Right lobe of liver (tissue), 6 donors: ENCODE data around the gene ZNF816. TPM values are rescaled to one million over a fixed set of nuclear protein-coding genes. Genes with fewer than 3 reads are reported as not detected.

Experiments used
- ATAC-seq, 4 donors: fragments of 200-7000 bp; cut with Tn5 transposase; one replicate each; pipeline ENCODE4 v1.9.1; 2020; ENCODE audit warnings: mild to moderate bottlenecking in 4 of 4, moderate library complexity in 4 of 4
- DNase-seq, 3 donors: peaks; one replicate each; pipeline ENCODE4 v3.0.0-alpha.2; 2020
- H3K27ac ChIP-seq, 3 donors: fragments of 200-600 bp; one replicate each; pipeline ENCODE4 v1.8.0; 2022
- H3K27me3 ChIP-seq, 2 donors: fragments of 200-600 bp; one replicate each; pipeline ENCODE4 v1.8.0; 2022
- H3K36me3 ChIP-seq, 4 donors: fragments of 200-600 bp; sonication (generic) in 1 of 4; one replicate each; pipeline versions ENCODE4 v1.5.1 to v1.8.0; 2017 to 2022; ENCODE audit warnings: control low read depth in 1 of 4
- H3K4me1 ChIP-seq, 4 donors: fragments of 200-600 bp; sonication (generic) in 1 of 4; one replicate each; pipeline versions ENCODE4 v1.5.1 to v1.8.0; 2017 to 2022; ENCODE audit warnings: control low read depth in 1 of 4
- H3K4me3 ChIP-seq, 3 donors: fragments of 200-600 bp; one replicate each; pipeline ENCODE4 v1.8.0; 2022
- H3K9me3 ChIP-seq, 4 donors: fragments of 200-600 bp; sonication (generic) in 1 of 4; one replicate each; pipeline versions ENCODE4 v1.5.1 to v1.8.0; 2017 to 2022; ENCODE audit warnings: control low read depth in 1 of 4
- CTCF ChIP-seq, 4 donors: fragments of 200-600 bp in 3 of 4; fragments of 450-650 bp in 1 of 4; IDR thresholded peaks; one replicate each; pipeline versions ENCODE4 v1.5.1 to v1.8.0; 2016 to 2022; ENCODE audit warnings: antibody characterized with exemption in 4 of 4, mild to moderate bottlenecking in 2 of 4
- POLR2A ChIP-seq: fragments of 450-650 bp; IDR thresholded peaks from one replicate; pipeline ENCODE4 v1.6.1; 2017; ENCODE audit warnings: antibody characterized with exemption, mild to moderate bottlenecking
- WGBS: methylation state at CpG from one replicate; pipeline ENCODE4 v1.1.6; 2018; ENCODE audit warnings: low coverage, low lambda C conversion rate; ENCODE audit not compliant: insufficient coverage; ENCODE audit errors: missing lambda C conversion rate; 5-methylcytosine and 5-hydroxymethylcytosine counted together
- intact Hi-C, 2 donors: fragments of 100-400 bp; cut with DNase I; formaldehyde crosslinking; loops; one replicate each; pipeline versions ENCODE4 v1.11.2 to v1.14.1; 2022
- total RNA-seq, 6 experiments: library from RNA; depleted of rRNA in 2 of 6; stranded (reverse); fragments of >200 nt in 2 of 6; fragmentation: NEBNext Ultra II Directional in 3 of 6; extraction: Animal tissue kit (Norgen Biotek cat#: 25700) in 3 of 6; gene quantifications; one replicate each; pipeline versions ENCODE4 v1.1.0 to v1.2.4, GENCODE V29; 2016 to 2023
- donor health status: DM: no; HTN: yes; CAD: no.
- donor health status: DM: no; HTN: no; CAD: no.
- donor health status: DM: no; HTN: no; CAD: no.
- donor health status: DM: no; HTN: yes; CAD: no.
- donor health status: DM: no; HTN: yes; CAD: no.

Gene ZNF816
- total RNA-seq, 6 experiments from 2014 or later = 0.68 to 3.5 (median 1.9) TPM

DNA sequence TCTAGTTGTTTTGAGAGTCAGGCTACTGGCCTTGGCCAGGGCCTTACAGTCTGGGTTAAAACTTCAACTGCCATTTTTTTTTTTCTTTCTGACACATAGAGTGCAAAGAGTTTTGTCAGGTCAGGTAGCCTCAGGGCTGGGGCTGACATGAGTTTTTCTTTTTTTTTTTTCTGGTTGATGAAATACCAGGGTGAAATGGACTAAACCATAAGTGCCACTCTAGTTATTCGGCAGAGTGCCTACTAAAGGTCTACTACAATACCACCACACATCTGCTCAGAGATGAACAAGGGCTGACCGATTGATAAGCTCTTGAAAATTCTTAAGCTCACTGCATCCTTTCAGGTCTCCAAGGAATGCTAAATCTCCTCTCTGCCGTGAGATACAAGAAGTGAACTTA, 60.8 kb downstream of the ZNF816 start:
- ATAC-seq (no peak), DNase-seq (no peak)
- Histone ChIP-seq H3K27me3 (no peaks in the 10 kb centered on the region), H3K9me3 (peaks cover 0 to 6% (median 0%) of the 10 kb centered on the region in 4 donors), H3K27ac (no peak overlapping the region), H3K36me3 (no peaks in the 10 kb centered on the region), H3K4me3 (no peak overlapping the region), H3K4me1 (no peaks in the 10 kb centered on the region)
- no peak for TF ChIP-seq POLR2A
- TF ChIP-seq CTCF (IDR thresholded peaks at IDR 0.05) = no peak
- WGBS = 56% methylated on average over 3 of the region's 3 CpGs
- intact Hi-C loops = no loop called here

Other genes starting within 250 kb of the ZNF816 start
- 1 to 10 TPM; 3.3 to 5.4 (median 3.9) TPM for gene ZNF611, start 227.8 kb downstream of the ZNF816 start, total RNA-seq
- gene ZNF600, start 176.1 kb downstream of the ZNF816 start, total RNA-seq = 1 to 10 TPM; 1.4 to 4.3 (median 2.1) TPM
- gene ZNF28, start 141.2 kb downstream of the ZNF816 start, total RNA-seq = 1 to 10 TPM in 5 of 6 experiments, under 1 TPM in 1; 0.92 to 4.2 (median 2.9) TPM
- 1 to 10 TPM; 1.6 to 4.2 (median 2.9) TPM for gene ZNF468, start 105.3 kb downstream of the ZNF816 start, total RNA-seq
- 1 to 10 TPM in 3 of 6 experiments, under 1 TPM in 2, not detected in 1; 0.68 to 5.0 (median 1.1) TPM for gene ZNF320, start 65.2 kb downstream of the ZNF816 start, total RNA-seq
- 1 to 10 TPM in 1 of 6 experiments, under 1 TPM in 5; 0.37 to 2.0 (median 0.76) TPM for gene ZNF888, start 39.5 kb downstream of the ZNF816 start, total RNA-seq
- not detected for gene ERVV-1, start 51.0 kb upstream of the ZNF816 start, total RNA-seq
- gene ERVV-2, start 81.9 kb upstream of the ZNF816 start, total RNA-seq = not detected
- 10 to 100 TPM in 5 of 6 experiments, 1 to 10 TPM in 1; 6.6 to 18.9 (median 13.9) TPM for gene ZNF160, start 140.5 kb upstream of the ZNF816 start, total RNA-seq
- gene ZNF415, start 170.0 kb upstream of the ZNF816 start, total RNA-seq = 1 to 10 TPM in 1 of 6 experiments, under 1 TPM in 5; 0.12 to 1.3 (median 0.47) TPM
- gene ZNF347, start 196.2 kb upstream of the ZNF816 start, total RNA-seq = 1 to 10 TPM in 5 of 6 experiments, under 1 TPM in 1; 0.70 to 4.2 (median 2.0) TPM
- gene ZNF665, start 230.5 kb upstream of the ZNF816 start, total RNA-seq = under 1 TPM in 5 of 6 experiments, not detected in 1; 0.09 to 0.47 (median 0.32) TPM